Right renal cortex interstitium (tissue), 3 donors: ENCODE data around the gene FRRS1L. TPM values are rescaled to one million over a fixed set of nuclear protein-coding genes. Genes with fewer than 3 reads are reported as not detected.

Experiments
- polyA plus RNA-seq, 3 donors: library from polyadenylated mRNA; unstranded; fragments of 120-200 nt; gene quantifications; one replicate each; pipeline ENCODE4 v1.2.1, GENCODE V29; 2013; ENCODE audit not compliant: insufficient read length in 3 of 3

The FRRS1L gene
- polyA plus RNA-seq, 3 donors = 2.2 to 3.7 (median 3.1) TPM

Other genes starting within 250 kb of the FRRS1L start
- gene ELP1, start 233.1 kb downstream of the FRRS1L start, polyA plus RNA-seq = 10 to 100 TPM; 42.4 to 45.0 (median 42.8) TPM
- gene ABITRAM, start 232.8 kb downstream of the FRRS1L start, polyA plus RNA-seq = 10 to 100 TPM; 30.1 to 33.2 (median 31.0) TPM
- gene CTNNAL1, start 153.8 kb downstream of the FRRS1L start, polyA plus RNA-seq = 10 to 100 TPM; 69.7 to 80.8 (median 69.9) TPM
- gene TMEM245, start 47.3 kb downstream of the FRRS1L start, polyA plus RNA-seq = 10 to 100 TPM; 65.9 to 70.3 (median 69.0) TPM
- gene EPB41L4B, start 153.8 kb upstream of the FRRS1L start, polyA plus RNA-seq = 10 to 100 TPM; 13.4 to 17.3 (median 14.3) TPM